Upper lobe of left lung (tissue), 4 donors: Measurements from ENCODE around the gene PDE4B.

Experiments used
- CTCF ChIP-seq, 6 experiments: fragments of 450-650 bp in 4 of 6; fragments of 200-600 bp in 2 of 6; sonication (generic) in 2 of 6; IDR thresholded peaks; one replicate each; pipeline ENCODE4 v1.5.1; 2016 to 2019; ENCODE audit warnings: antibody characterized with exemption in 6 of 6
- POLR2A ChIP-seq, 4 donors: fragments of 450-650 bp; IDR thresholded peaks; one replicate each; pipeline ENCODE4 v1.5.1; 2016 to 2017; ENCODE audit warnings: antibody characterized with exemption in 4 of 4, mild to moderate bottlenecking in 2 of 4
- POLR2AphosphoS5 ChIP-seq, 2 donors: sonication (generic); formaldehyde crosslinking; IDR thresholded peaks; one replicate each; pipeline ENCODE4 v1.5.1; 2017; ENCODE audit warnings: antibody characterized with exemption in 2 of 2

- TF ChIP-seq CTCF (IDR thresholded peaks at IDR 0.05) (no peak), POLR2AphosphoS5 (IDR thresholded peaks at IDR 0.05) (no peak), POLR2A (IDR thresholded peaks at IDR 0.05) (no peak)
These were observed 418.0 kb downstream of the PDE4B start for GRCh38 chr1:66210635-66211244.
